Body of pancreas (tissue), 4 donors: Measurements from ENCODE around the gene FKBP11.

Source experiments
- POLR2A ChIP-seq, 3 donors: fragments of 450-650 bp; IDR thresholded peaks; one replicate each; pipeline ENCODE4 v1.6.1; 2016; ENCODE audit warnings: antibody characterized with exemption in 3 of 3, mild to moderate bottlenecking in 2 of 3
- TF ChIP-seq, protein P1 (sequence below), 7 experiments: fragments of 450-650 bp in 4 of 7; fragments of 200-600 bp in 3 of 7; sonication (generic) in 3 of 7; IDR thresholded peaks; one replicate each; pipeline ENCODE4 v1.5.1; 2016 to 2019; ENCODE audit warnings: antibody characterized with exemption in 7 of 7

GRCh38 chr12:48967991-48968390 lies 42.7 kb upstream of the FKBP11 start:
- TF ChIP-seq, protein P1, sequence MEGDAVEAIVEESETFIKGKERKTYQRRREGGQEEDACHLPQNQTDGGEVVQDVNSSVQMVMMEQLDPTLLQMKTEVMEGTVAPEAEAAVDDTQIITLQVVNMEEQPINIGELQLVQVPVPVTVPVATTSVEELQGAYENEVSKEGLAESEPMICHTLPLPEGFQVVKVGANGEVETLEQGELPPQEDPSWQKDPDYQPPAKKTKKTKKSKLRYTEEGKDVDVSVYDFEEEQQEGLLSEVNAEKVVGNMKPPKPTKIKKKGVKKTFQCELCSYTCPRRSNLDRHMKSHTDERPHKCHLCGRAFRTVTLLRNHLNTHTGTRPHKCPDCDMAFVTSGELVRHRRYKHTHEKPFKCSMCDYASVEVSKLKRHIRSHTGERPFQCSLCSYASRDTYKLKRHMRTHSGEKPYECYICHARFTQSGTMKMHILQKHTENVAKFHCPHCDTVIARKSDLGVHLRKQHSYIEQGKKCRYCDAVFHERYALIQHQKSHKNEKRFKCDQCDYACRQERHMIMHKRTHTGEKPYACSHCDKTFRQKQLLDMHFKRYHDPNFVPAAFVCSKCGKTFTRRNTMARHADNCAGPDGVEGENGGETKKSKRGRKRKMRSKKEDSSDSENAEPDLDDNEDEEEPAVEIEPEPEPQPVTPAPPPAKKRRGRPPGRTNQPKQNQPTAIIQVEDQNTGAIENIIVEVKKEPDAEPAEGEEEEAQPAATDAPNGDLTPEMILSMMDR (IDR thresholded peaks at IDR 0.05), result no peak
- no peak for TF ChIP-seq POLR2A (IDR thresholded peaks at IDR 0.05)
